DND-41 (cell line): ENCODE measurements around the gene MYCBP2.
A peak's percentile ranks its signal among the peaks of the same experiment; 100 is the strongest.

Experiments used
- ATAC-seq: fragments of 200-7000 bp; cut with Tn5 transposase; 3 replicates; pipeline ENCODE4 v1.9.1; 2021; ENCODE audit warnings: low read depth; ENCODE audit not compliant: insufficient read depth
- DNase-seq: peaks from one replicate; pipeline ENCODE4 v3.0.0-alpha.2; 2020
- H2AFZ ChIP-seq: 2 replicates; pipeline ENCODE4 v1.6.0; 2012; ENCODE audit warnings: low read depth, low read length
- H3K27ac ChIP-seq: 2 replicates; pipeline ENCODE4 v1.5.1; 2012; ENCODE audit warnings: low read length, inconsistent platforms
- H3K27me3 ChIP-seq: fragments of 200-600 bp; sonication (generic); 2 replicates; pipeline ENCODE4 v1.6.0; 2012; ENCODE audit warnings: low read length, mild to moderate bottlenecking, inconsistent platforms; ENCODE audit not compliant: insufficient read depth, poor library complexity
- H3K36me3 ChIP-seq: 2 replicates; pipeline ENCODE4 v1.5.1; 2012; ENCODE audit warnings: low read length, inconsistent platforms; ENCODE audit not compliant: insufficient read depth
- H3K4me1 ChIP-seq: 2 replicates; pipeline ENCODE4 v1.5.1; 2012; ENCODE audit warnings: mild to moderate bottlenecking, low read length; ENCODE audit not compliant: insufficient read depth
- H3K4me2 ChIP-seq: 2 replicates; pipeline ENCODE4 v1.6.0; 2012; ENCODE audit warnings: mild to moderate bottlenecking, moderate library complexity, low read length, inconsistent platforms; ENCODE audit not compliant: insufficient read depth
- H3K4me3 ChIP-seq, 2 experiments: fragments of 200-600 bp in 1 of 2; shearing (Covaris generic) in 1 of 2; 2 replicates each; pipeline ENCODE4 v1.5.1; 2012 to 2016; ENCODE audit warnings: inconsistent platforms in 2 of 2, low read length in 2 of 2, mild to moderate bottlenecking in 2 of 2, low read depth in 1 of 2, moderate library complexity in 1 of 2
- H3K79me2 ChIP-seq: 2 replicates; pipeline ENCODE4 v1.6.0; 2012; ENCODE audit warnings: low read length, inconsistent platforms; ENCODE audit not compliant: insufficient read depth
- H3K9ac ChIP-seq: 2 replicates; pipeline ENCODE4 v1.6.0; 2012; ENCODE audit warnings: low read depth, mild to moderate bottlenecking, inconsistent platforms, low read length, moderate library complexity
- H3K9me3 ChIP-seq: 2 replicates; pipeline ENCODE4 v1.5.1; 2012; ENCODE audit warnings: low read length, moderate library complexity, mild to moderate bottlenecking, inconsistent platforms; ENCODE audit not compliant: insufficient read depth, severe bottlenecking
- H4K20me1 ChIP-seq: 2 replicates; pipeline ENCODE4 v1.6.0; 2012; ENCODE audit warnings: low read length; ENCODE audit not compliant: insufficient read depth
- CTCF ChIP-seq: IDR thresholded peaks from 2 replicates; pipeline ENCODE4 v1.5.1; 2012; ENCODE audit warnings: borderline replicate concordance, low read length, moderate library complexity, mild to moderate bottlenecking; ENCODE audit not compliant: poor library complexity, severe bottlenecking; ENCODE audit errors: extremely low read depth
- EZH2 ChIP-seq: IDR thresholded peaks from 3 replicates; pipeline ENCODE4 v1.6.1; 2012; ENCODE audit warnings: borderline replicate concordance, low read depth, mild to moderate bottlenecking, moderate library complexity, low read length, inconsistent platforms; ENCODE audit not compliant: severe bottlenecking

The MYCBP2 gene

GRCh38 chr13:77239312-77239711 lies 87.6 kb downstream of the MYCBP2 start:
- Histone ChIP-seq H3K36me3 (peaks cover 52% of the 10 kb centered on the region), H3K27ac (no peak overlapping the region), H3K9ac (no peak overlapping the region), H3K79me2 (no peaks in the 10 kb centered on the region), H3K4me1 (no peaks in the 10 kb centered on the region), H3K4me3 (no peak overlapping the region), H3K9me3 (no peaks in the 10 kb centered on the region), H3K27me3 (no peaks in the 10 kb centered on the region), H3K4me2 (no peak overlapping the region), H4K20me1 (no peaks in the 10 kb centered on the region), H2AFZ (no peak overlapping the region)
- TF ChIP-seq EZH2 = no peak
- no peak for ATAC-seq
- DNase-seq = no peak

- Histone ChIP-seq H3K4me3 (no peak overlapping the region), H3K27me3 (no peaks in the 10 kb centered on the region), H3K36me3 (peaks cover 33% of the 10 kb centered on the region), H3K79me2 (no peaks in the 10 kb centered on the region), H3K27ac (no peak overlapping the region), H3K4me1 (no peaks in the 10 kb centered on the region), H2AFZ (no peak overlapping the region), H3K9ac (no peak overlapping the region), H4K20me1 (no peaks in the 10 kb centered on the region), H3K4me2 (no peak overlapping the region), H3K9me3 (no peaks in the 10 kb centered on the region)
- ATAC-seq = peak; percentile 44; the same call in 1 of the 3 replicates
- TF ChIP-seq EZH2 (no peak), CTCF (no peak)
- DNase-seq = no peak
Measured at GRCh38 chr13:77235456-77236022, 91.4 kb downstream of the MYCBP2 start.

- H2AFZ ChIP-seq = no peak overlapping the region
- DNase-seq (no peak), ATAC-seq (no peak)
- no peaks in the 10 kb centered on the region for H3K9me3 ChIP-seq
- no peaks in the 10 kb centered on the region for H3K27me3 ChIP-seq
- no peak overlapping the region for H3K4me2 ChIP-seq
- H4K20me1 ChIP-seq = no peaks in the 10 kb centered on the region
- TF ChIP-seq EZH2 (no peak), CTCF (no peak)
- no peaks in the 10 kb centered on the region for H3K79me2 ChIP-seq
- H3K27ac ChIP-seq = no peak overlapping the region
- no peak overlapping the region for H3K4me3 ChIP-seq
- no peak overlapping the region for H3K9ac ChIP-seq
- no peaks in the 10 kb centered on the region for H3K4me1 ChIP-seq
- peaks cover 22% of the 10 kb centered on the region for H3K36me3 ChIP-seq
Measured at GRCh38 chr13:77233159-77233558, 93.7 kb downstream of the MYCBP2 start.

- no peak overlapping the region for H3K9ac ChIP-seq
- no peak overlapping the region for H2AFZ ChIP-seq
- H3K4me2 ChIP-seq = no peak overlapping the region
- H3K27me3 ChIP-seq = no peaks in the 10 kb centered on the region
- no peaks in the 10 kb centered on the region for H3K4me1 ChIP-seq
- ATAC-seq (no peak), DNase-seq (no peak)
- H4K20me1 ChIP-seq = no peaks in the 10 kb centered on the region
- H3K4me3 ChIP-seq = no peak overlapping the region
- no peaks in the 10 kb centered on the region for H3K9me3 ChIP-seq
- no peaks in the 10 kb centered on the region for H3K79me2 ChIP-seq
- H3K27ac ChIP-seq = no peak overlapping the region
- TF ChIP-seq CTCF (no peak), EZH2 (no peak)
- peaks cover 17% of the 10 kb centered on the region for H3K36me3 ChIP-seq
Measured at GRCh38 chr13:77230560-77230959, 96.3 kb downstream of the MYCBP2 start.
